ENCODE measurements around the gene GOLGA6C.
"Not testable (repeated sequence)": the region's sequence is repeated elsewhere in the genome, so short reads cannot be mapped to it uniquely, and the experiment has no call there.

The GOLGA6C gene, protein sequence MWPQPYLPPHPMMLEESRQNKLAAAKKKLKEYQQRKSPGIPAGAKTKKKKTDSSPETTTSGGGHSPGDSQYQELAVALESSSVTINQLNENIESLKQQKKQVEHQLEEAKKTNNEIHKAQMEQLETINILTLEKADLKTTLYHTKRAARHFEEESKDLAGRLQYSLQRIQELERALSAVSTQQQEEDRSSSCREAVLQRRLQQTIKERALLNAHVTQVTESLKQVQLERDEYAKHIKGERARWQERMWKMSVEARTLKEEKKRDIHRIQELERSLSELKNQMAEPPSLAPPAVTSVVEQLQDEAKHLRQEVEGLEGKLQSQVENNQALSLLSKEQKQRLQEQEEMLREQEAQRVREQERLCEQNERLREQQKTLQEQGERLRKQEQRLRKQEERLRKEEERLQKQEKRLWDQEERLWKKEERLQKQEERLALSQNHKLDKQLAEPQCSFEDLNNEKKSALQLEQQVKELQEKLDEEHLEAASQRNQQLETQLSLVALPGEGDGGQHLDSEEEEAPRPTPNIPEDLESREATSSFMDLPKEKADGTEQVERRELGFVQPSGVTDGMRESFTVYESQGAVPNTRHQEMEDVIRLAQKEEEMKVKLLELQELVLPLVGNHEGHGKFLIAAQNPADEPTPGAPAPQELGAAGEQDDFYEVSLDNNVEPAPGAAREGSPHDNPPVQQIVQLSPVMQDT

GRCh38 chr15:75258034-75258433 lies at the start of gene GOLGA6C:
Gene GOLGA6C (plus strand): TSS chr15:75258334. CDS start chr15:75258599, 265 bp downstream.
- not testable (repeated sequence) for ATAC-seq

DNA sequence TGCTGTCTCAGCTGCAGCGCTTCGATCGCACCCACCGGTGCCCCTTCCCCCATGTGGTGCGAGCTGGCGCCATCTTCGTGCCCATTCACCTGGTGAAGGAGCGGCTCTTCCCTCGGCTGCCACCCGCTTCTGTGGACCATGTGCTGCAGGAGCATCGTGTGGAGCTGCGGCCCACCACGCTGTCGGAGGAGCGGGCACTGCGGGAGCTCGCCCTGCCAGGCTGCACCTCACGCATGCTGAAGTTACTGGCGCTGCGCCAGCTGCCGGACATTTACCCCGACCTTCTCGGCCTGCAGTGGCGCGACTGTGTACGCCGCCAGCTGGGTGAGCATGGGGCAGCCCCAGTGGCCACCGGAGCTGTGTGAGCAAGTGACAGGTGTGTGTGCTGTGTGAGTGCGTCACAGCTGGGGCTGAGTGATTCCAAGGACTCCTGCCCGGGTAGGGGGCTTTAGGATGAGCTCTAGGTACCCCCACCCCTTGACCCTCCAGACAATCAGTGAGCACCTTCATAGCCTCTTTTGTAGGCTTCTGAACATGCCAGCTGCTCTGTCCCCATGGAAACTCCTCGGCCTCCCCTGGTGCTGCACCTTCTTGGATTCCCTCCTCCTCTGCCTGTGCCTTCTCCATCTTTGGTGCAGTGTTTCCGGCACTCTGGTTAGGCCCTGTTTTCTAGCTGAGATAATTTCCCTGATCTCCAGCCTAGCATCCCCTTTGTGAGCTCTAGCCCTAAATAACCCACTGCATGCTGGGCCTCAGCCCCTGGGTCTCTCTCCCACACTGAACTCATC lies 49.4 kb upstream of the GOLGA6C start:
- ATAC-seq: no peak
- TF ChIP-seq SNAI2 (CRISPR knock-in tag; IDR thresholded peaks at IDR 0.05) (no peak), CSDC2 (CRISPR knock-in tag; IDR thresholded peaks at IDR 0.05) (no peak), ARNTL (CRISPR knock-in tag; IDR thresholded peaks at IDR 0.05; ENCODE audit: borderline replicate concordance, low read depth) (no peak), ZC3H10 (CRISPR knock-in tag; IDR thresholded peaks at IDR 0.05) (no peak), ZNF70 (CRISPR knock-in tag; IDR thresholded peaks at IDR 0.05) (no peak), RARB (CRISPR knock-in tag; IDR thresholded peaks at IDR 0.05) (no peak), CREB5 (CRISPR knock-in tag; IDR thresholded peaks at IDR 0.05; ENCODE audit: low read depth) (no peak), ZNF8 (CRISPR knock-in tag; IDR thresholded peaks at IDR 0.05) (no peak), OSR1 (CRISPR knock-in tag; IDR thresholded peaks at IDR 0.05) (no peak), TCF4 (CRISPR knock-in tag; IDR thresholded peaks at IDR 0.05; ENCODE audit: borderline replicate concordance) (no peak), ZFP30 (CRISPR knock-in tag; IDR thresholded peaks at IDR 0.05) (no peak), ZFP3 (CRISPR knock-in tag; IDR thresholded peaks at IDR 0.05) (no peak)
- TF ChIP-seq, protein P1, sequence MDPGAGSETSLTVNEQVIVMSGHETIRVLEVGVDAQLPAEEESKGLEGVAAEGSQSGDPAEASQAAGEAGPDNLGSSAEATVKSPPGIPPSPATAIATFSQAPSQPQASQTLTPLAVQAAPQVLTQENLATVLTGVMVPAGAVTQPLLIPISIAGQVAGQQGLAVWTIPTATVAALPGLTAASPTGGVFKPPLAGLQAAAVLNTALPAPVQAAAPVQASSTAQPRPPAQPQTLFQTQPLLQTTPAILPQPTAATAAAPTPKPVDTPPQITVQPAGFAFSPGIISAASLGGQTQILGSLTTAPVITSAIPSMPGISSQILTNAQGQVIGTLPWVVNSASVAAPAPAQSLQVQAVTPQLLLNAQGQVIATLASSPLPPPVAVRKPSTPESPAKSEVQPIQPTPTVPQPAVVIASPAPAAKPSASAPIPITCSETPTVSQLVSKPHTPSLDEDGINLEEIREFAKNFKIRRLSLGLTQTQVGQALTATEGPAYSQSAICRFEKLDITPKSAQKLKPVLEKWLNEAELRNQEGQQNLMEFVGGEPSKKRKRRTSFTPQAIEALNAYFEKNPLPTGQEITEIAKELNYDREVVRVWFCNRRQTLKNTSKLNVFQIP (CRISPR knock-in tag; IDR thresholded peaks at IDR 0.05; ENCODE audit: borderline replicate concordance, low read depth): no peak

DNA sequence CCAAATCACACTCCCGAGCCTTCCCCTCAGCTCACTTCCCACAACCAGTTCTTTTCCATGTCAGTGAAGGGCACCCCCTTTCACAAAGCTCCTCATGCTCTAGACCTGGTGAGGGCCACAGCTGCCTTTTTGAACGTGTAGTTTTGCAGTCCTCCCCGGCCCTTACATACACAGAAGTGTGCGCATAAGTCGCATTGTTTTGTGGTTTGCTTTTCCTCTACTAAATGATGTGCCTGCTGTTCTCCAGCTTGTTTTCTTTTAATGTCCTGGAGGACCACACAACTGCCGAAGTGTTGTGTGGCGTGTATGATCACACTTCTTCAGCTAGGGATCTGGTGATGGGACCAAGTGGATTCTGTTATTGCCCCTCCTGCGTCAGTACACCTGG lies 48.9 kb upstream of the GOLGA6C start:
- no peak for TF ChIP-seq TSHZ2 (CRISPR knock-in tag; IDR thresholded peaks at IDR 0.05)
- no peak for TF ChIP-seq PPARA (CRISPR knock-in tag; IDR thresholded peaks at IDR 0.05; ENCODE audit: borderline replicate concordance)
- TF ChIP-seq ARNTL (CRISPR knock-in tag; IDR thresholded peaks at IDR 0.05; ENCODE audit: borderline replicate concordance, low read depth): no peak
- TF ChIP-seq SNAI2 (CRISPR knock-in tag; IDR thresholded peaks at IDR 0.05): no peak
- TF ChIP-seq BACH2 (CRISPR knock-in tag; IDR thresholded peaks at IDR 0.05; ENCODE audit: borderline replicate concordance): no peak
- TF ChIP-seq GLIS3 (CRISPR knock-in tag; IDR thresholded peaks at IDR 0.05): no peak
- no peak for TF ChIP-seq CREB5 (CRISPR knock-in tag; IDR thresholded peaks at IDR 0.05; ENCODE audit: low read depth)
- TF ChIP-seq ZNF565 (CRISPR knock-in tag; conservative IDR thresholded peaks at IDR 0.05; ENCODE audit: low read depth): no peak
- TF ChIP-seq OSR1 (CRISPR knock-in tag; IDR thresholded peaks at IDR 0.05): no peak
- no peak for TF ChIP-seq ZNF8 (CRISPR knock-in tag; IDR thresholded peaks at IDR 0.05)
- TF ChIP-seq, protein P2, sequence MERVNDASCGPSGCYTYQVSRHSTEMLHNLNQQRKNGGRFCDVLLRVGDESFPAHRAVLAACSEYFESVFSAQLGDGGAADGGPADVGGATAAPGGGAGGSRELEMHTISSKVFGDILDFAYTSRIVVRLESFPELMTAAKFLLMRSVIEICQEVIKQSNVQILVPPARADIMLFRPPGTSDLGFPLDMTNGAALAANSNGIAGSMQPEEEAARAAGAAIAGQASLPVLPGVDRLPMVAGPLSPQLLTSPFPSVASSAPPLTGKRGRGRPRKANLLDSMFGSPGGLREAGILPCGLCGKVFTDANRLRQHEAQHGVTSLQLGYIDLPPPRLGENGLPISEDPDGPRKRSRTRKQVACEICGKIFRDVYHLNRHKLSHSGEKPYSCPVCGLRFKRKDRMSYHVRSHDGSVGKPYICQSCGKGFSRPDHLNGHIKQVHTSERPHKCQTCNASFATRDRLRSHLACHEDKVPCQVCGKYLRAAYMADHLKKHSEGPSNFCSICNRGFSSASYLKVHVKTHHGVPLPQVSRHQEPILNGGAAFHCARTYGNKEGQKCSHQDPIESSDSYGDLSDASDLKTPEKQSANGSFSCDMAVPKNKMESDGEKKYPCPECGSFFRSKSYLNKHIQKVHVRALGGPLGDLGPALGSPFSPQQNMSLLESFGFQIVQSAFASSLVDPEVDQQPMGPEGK (CRISPR knock-in tag; IDR thresholded peaks at IDR 0.05; ENCODE audit: borderline replicate concordance): no peak
- no peak for TF ChIP-seq RARB (CRISPR knock-in tag; IDR thresholded peaks at IDR 0.05)
- TF ChIP-seq ISL1 (CRISPR knock-in tag; IDR thresholded peaks at IDR 0.05): no peak
- TF ChIP-seq ZC3H10 (CRISPR knock-in tag; IDR thresholded peaks at IDR 0.05): no peak
- TF ChIP-seq TOX (CRISPR knock-in tag; IDR thresholded peaks at IDR 0.05; ENCODE audit: borderline replicate concordance): no peak
- no peak for TF ChIP-seq ZFP30 (CRISPR knock-in tag; IDR thresholded peaks at IDR 0.05)
- TF ChIP-seq, protein P3, sequence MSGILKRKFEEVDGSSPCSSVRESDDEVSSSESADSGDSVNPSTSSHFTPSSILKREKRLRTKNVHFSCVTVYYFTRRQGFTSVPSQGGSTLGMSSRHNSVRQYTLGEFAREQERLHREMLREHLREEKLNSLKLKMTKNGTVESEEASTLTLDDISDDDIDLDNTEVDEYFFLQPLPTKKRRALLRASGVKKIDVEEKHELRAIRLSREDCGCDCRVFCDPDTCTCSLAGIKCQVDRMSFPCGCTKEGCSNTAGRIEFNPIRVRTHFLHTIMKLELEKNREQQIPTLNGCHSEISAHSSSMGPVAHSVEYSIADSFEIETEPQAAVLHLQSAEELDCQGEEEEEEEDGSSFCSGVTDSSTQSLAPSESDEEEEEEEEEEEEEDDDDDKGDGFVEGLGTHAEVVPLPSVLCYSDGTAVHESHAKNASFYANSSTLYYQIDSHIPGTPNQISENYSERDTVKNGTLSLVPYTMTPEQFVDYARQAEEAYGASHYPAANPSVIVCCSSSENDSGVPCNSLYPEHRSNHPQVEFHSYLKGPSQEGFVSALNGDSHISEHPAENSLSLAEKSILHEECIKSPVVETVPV (CRISPR knock-in tag; IDR thresholded peaks at IDR 0.05): no peak
- no peak for TF ChIP-seq TCF4 (CRISPR knock-in tag; IDR thresholded peaks at IDR 0.05; ENCODE audit: borderline replicate concordance)
- ATAC-seq: no peak
